Adrenal gland (tissue), 12 donors: ENCODE data around the gene RHOG. TPM values are rescaled to one million over a fixed set of nuclear protein-coding genes. Genes with fewer than 3 reads are reported as not detected.
A peak's percentile ranks its signal among the peaks of the same experiment; 100 is the strongest.

Experiments used
- DNase-seq, 7 donors: peaks; one replicate each; pipeline ENCODE4 v3.0.0-alpha.2; 2019 to 2020
- H3K27ac ChIP-seq, 5 donors: fragments of 200-600 bp; sonication (generic) in 4 of 5; 1 replicate in 3 of 5; 2 replicates in 2 of 5; pipeline versions ENCODE4 v1.5.1 to v1.8.0; 2016 to 2020; ENCODE audit warnings: mild to moderate bottlenecking in 1 of 5
- H3K27me3 ChIP-seq: fragments of 200-600 bp; 2 replicates; pipeline ENCODE4 v1.8.0; 2021
- H3K36me3 ChIP-seq, 2 donors: fragments of 200-600 bp; replicated peaks in 1 of 2; 1 replicate in 1 of 2; 2 replicates in 1 of 2; pipeline versions ENCODE4 v1.5.1 to v1.8.0; 2018 to 2022
- H3K4me1 ChIP-seq, 2 donors: fragments of 200-600 bp; replicated peaks in 1 of 2; 1 replicate in 1 of 2; 2 replicates in 1 of 2; pipeline versions ENCODE4 v1.5.1 to v1.8.0; 2018 to 2021
- H3K4me3 ChIP-seq, 4 donors: fragments of 200-600 bp; sonication (generic) in 3 of 4; one replicate each; pipeline ENCODE4 v1.5.1; 2016 to 2018
- H3K9me3 ChIP-seq, 3 donors: fragments of 200-600 bp; sonication (generic) in 1 of 3; replicated peaks in 1 of 3; 1 replicate in 2 of 3; 2 replicates in 1 of 3; pipeline versions ENCODE4 v1.5.1 to v1.8.0; 2016 to 2021
- POLR2A ChIP-seq, 2 donors: fragments of 450-650 bp; IDR thresholded peaks; one replicate each; pipeline ENCODE4 v1.6.1; 2017; ENCODE audit warnings: antibody characterized with exemption in 2 of 2, mild to moderate bottlenecking in 2 of 2, moderate library complexity in 1 of 2
- WGBS, 4 donors: extraction: QIAGEN DNeasy Blood & Tissue Kit in 2 of 4; methylation state at CpG; one replicate each; pipeline versions ENCODE4 v1.1.5 to v1.1.7; 2013 to 2017; 5-methylcytosine and 5-hydroxymethylcytosine counted together
- intact Hi-C, 2 donors: fragments of 100-400 bp; cut with DNase I; formaldehyde crosslinking; loops; one replicate each; pipeline versions ENCODE4 v1.14.1 to v1.15.0; 2022 to 2023
- polyA plus RNA-seq, 3 donors: library from polyadenylated mRNA; stranded (reverse); fragments of 200-250 nt in 2 of 3; fragments of 350-450 nt in 1 of 3; fragmentation: Illumina TruSeq in 1 of 3; extraction: RNeasy Lipid Tissue Mini Kit (QIAGEN cat#74804) in 1 of 3; gene quantifications; one replicate each; pipeline ENCODE4 v1.2.3, GENCODE V29; 2013 to 2014
- total RNA-seq, 9 donors: library from RNA; depleted of rRNA in 4 of 9; stranded (reverse); fragments of >200 nt in 4 of 9; fragments of 120-200 nt in 1 of 9; fragmentation: NEBNext Ultra II Directional in 1 of 9; extraction: Animal tissue kit (Norgen Biotek cat#: 25700) in 1 of 9; gene quantifications; one replicate each; pipeline versions ENCODE4 v1.1.0 to v1.2.4, GENCODE V29; 2013 to 2023
- TF ChIP-seq, protein P1 (sequence below), 6 experiments: fragments of 450-650 bp in 4 of 6; fragments of 200-600 bp in 2 of 6; sonication (generic) in 1 of 6; IDR thresholded peaks; 1 replicate in 5 of 6; 2 replicates in 1 of 6; pipeline versions ENCODE4 v1.5.1 to v1.8.0; 2016 to 2021; ENCODE audit warnings: antibody characterized with exemption in 6 of 6, mild to moderate bottlenecking in 2 of 6, moderate library complexity in 1 of 6
- donor health status: healthy with polysubstance abuse.
- donor health status: Bipolar disorder and iron deficiency.
- donor health status: DM: yes; HTN: yes; CAD: no.
- donor health status: DM: no; HTN: no; CAD: no.
- donor health status: DM: no; HTN: no; CAD: no.
- donor health status: DM: yes; HTN: yes; CAD: no.

RHOG gene
- total and polyA plus RNA-seq, 12 donors, result 21.4 to 91.2 (median 48.7) TPM

DNA sequence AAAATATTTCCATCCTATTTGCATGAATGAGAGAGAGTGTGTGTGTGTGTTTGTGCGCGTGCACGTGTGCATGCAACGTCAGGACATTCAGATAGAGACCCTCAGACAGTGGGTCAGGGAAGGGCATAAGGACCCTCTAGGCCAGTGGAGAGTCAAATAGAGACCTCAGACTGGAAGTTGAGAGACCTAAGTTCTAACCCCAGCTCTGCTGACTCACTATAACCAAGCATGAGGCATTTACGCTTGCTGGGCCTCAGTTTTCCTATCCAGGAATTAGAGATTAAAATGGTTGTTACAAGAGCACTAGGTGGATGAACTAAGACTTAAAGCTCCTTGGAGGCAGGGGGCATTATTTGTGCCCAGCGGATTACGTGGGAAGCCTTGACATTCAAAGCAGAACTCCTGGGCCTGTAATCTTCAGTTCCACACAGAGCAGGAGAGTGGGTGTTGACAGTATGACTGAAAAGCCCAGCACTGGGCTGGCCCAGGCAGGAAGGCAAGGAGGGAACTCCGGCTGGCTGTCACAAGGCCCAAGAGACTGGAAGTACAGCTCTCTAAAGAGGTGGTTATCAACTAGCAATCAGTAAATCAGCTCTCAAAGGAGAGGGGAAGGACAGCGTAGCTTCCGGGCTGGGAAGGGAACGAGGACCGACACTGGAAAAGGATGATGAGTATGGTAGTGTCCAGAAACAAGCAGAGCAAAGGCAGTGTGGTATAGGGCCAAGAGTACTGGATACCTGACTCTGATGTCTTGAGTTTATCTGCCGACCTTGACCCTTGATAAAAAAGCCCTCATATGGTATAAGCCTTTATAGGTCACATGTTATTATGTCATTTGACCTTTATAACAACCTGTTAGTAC lies 9.2 kb downstream of the RHOG start:
- H3K4me1 ChIP-seq, result peaks cover 31 to 58% of the 10 kb centered on the region in 2 donors
- no peak overlapping the region for H3K4me3 ChIP-seq
- TF ChIP-seq POLR2A (IDR thresholded peaks at IDR 0.05), result peak in 1 of 2 donors; percentile 24
- TF ChIP-seq, protein P1, sequence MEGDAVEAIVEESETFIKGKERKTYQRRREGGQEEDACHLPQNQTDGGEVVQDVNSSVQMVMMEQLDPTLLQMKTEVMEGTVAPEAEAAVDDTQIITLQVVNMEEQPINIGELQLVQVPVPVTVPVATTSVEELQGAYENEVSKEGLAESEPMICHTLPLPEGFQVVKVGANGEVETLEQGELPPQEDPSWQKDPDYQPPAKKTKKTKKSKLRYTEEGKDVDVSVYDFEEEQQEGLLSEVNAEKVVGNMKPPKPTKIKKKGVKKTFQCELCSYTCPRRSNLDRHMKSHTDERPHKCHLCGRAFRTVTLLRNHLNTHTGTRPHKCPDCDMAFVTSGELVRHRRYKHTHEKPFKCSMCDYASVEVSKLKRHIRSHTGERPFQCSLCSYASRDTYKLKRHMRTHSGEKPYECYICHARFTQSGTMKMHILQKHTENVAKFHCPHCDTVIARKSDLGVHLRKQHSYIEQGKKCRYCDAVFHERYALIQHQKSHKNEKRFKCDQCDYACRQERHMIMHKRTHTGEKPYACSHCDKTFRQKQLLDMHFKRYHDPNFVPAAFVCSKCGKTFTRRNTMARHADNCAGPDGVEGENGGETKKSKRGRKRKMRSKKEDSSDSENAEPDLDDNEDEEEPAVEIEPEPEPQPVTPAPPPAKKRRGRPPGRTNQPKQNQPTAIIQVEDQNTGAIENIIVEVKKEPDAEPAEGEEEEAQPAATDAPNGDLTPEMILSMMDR (IDR thresholded peaks at IDR 0.05), result no peak
- 44 to 61% (median 53%) methylated on average over 12 to 13 of the region's 13 CpGs for WGBS, 4 donors
- H3K9me3 ChIP-seq, result no peaks in the 10 kb centered on the region
- DNase-seq, result peak in 6 of 7 donors; percentile 50 to 73 (median 68)
- H3K27ac ChIP-seq, result peak overlapping the region in 4 of 5 donors; percentile 10 to 75 (median 48)
- intact Hi-C loops, result no loop called here
- H3K27me3 ChIP-seq, result no peaks in the 10 kb centered on the region
- peaks cover 0 to 16% of the 10 kb centered on the region in 2 donors for H3K36me3 ChIP-seq

DNA sequence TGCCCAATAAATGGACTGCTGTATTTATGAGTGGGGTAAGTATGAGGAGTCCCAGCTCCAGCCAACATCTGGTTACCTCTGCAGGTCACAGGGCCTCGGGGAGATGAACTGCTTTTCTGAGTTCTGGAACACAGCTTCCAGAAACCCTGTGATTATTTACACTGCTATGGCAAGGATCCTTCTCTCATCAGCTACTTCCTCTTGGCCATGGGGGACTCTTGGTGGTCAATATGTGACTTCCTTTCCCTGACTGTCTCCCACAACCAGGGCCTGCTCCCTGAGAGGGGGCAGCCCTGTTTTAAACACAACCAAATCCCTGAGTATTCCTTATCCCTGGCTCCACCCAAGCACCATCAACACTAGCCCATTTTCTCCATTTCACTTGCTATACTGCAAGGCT lies 10.0 kb downstream of the RHOG start:
- no peak overlapping the region for H3K4me3 ChIP-seq
- WGBS, 4 donors, result 69 to 100% (median 84%) methylated on average over 1 of the region's 1 CpG
- TF ChIP-seq, protein P1 (IDR thresholded peaks at IDR 0.05), result no peak
- no peak for TF ChIP-seq POLR2A (IDR thresholded peaks at IDR 0.05)
- peak overlapping the region in 2 of 5 donors; percentile 59 to 75 for H3K27ac ChIP-seq
- peaks cover 31 to 55% of the 10 kb centered on the region in 2 donors for H3K4me1 ChIP-seq
- DNase-seq, result no peak
- H3K27me3 ChIP-seq, result no peaks in the 10 kb centered on the region
- peaks cover 0 to 19% of the 10 kb centered on the region in 2 donors for H3K36me3 ChIP-seq
- intact Hi-C loops, result no loop called here
- no peaks in the 10 kb centered on the region for H3K9me3 ChIP-seq

DNA sequence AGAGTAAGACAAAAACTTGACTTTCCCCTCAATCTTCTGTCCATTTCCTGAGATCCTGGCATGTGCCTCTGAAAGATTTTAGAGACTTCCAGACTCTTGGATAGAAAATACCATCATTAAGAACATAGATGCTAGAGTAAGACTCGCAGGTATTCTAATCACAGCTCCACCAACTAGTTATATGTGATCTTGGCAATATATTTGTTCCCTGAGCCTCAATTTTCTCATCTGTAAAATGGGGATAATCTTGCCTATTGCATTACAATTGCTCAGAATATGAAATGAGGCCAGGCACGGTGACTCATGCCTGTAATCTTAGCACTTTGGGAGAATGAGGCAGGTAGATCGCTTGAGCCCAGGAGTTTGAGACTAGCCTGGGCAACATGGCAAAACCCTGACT lies 10.7 kb downstream of the RHOG start:
- H3K9me3 ChIP-seq, result no peaks in the 10 kb centered on the region
- H3K36me3 ChIP-seq, result peaks cover 0 to 19% of the 10 kb centered on the region in 2 donors
- H3K4me3 ChIP-seq, result no peak overlapping the region
- H3K27ac ChIP-seq, result no peak overlapping the region
- no peaks in the 10 kb centered on the region for H3K27me3 ChIP-seq
- TF ChIP-seq POLR2A (IDR thresholded peaks at IDR 0.05), result no peak
- TF ChIP-seq, protein P1 (IDR thresholded peaks at IDR 0.05), result no peak
- peaks cover 31 to 49% of the 10 kb centered on the region in 2 donors for H3K4me1 ChIP-seq
- intact Hi-C loops, result no loop called here
- WGBS, 4 donors, result 92 to 95% (median 94%) methylated on average over 3 of the region's 3 CpGs
- DNase-seq, result no peak

GRCh38 chr11:3827434-3828186 lies 13.1 kb downstream of the RHOG start:
- H3K27me3 ChIP-seq, result no peaks in the 10 kb centered on the region
- H3K36me3 ChIP-seq, result peaks cover 0 to 19% of the 10 kb centered on the region in 2 donors
- no peaks in the 10 kb centered on the region for H3K9me3 ChIP-seq
- H3K4me3 ChIP-seq, result no peak overlapping the region
- TF ChIP-seq, protein P1 (IDR thresholded peaks at IDR 0.05), result no peak
- TF ChIP-seq POLR2A (IDR thresholded peaks at IDR 0.05), result no peak
- H3K27ac ChIP-seq, result no peak overlapping the region
- intact Hi-C loops, result no loop called here
- peaks cover 15 to 24% of the 10 kb centered on the region in 2 donors for H3K4me1 ChIP-seq
- 91 to 97% (median 94%) methylated on average over 15 to 35 of the region's 35 CpGs for WGBS, 4 donors
- no peak for DNase-seq
